GM12874 (cell line): ENCODE results near the gene TMC2.

Source experiments
- TF ChIP-seq, protein P1 (sequence below): IDR thresholded peaks from 2 replicates; pipeline ENCODE4 v1.5.1; 2011; ENCODE audit warnings: low read depth, mild to moderate bottlenecking, control low read depth, low read length, moderate library complexity; ENCODE audit not compliant: insufficient read depth

The TMC2 gene

DNA sequence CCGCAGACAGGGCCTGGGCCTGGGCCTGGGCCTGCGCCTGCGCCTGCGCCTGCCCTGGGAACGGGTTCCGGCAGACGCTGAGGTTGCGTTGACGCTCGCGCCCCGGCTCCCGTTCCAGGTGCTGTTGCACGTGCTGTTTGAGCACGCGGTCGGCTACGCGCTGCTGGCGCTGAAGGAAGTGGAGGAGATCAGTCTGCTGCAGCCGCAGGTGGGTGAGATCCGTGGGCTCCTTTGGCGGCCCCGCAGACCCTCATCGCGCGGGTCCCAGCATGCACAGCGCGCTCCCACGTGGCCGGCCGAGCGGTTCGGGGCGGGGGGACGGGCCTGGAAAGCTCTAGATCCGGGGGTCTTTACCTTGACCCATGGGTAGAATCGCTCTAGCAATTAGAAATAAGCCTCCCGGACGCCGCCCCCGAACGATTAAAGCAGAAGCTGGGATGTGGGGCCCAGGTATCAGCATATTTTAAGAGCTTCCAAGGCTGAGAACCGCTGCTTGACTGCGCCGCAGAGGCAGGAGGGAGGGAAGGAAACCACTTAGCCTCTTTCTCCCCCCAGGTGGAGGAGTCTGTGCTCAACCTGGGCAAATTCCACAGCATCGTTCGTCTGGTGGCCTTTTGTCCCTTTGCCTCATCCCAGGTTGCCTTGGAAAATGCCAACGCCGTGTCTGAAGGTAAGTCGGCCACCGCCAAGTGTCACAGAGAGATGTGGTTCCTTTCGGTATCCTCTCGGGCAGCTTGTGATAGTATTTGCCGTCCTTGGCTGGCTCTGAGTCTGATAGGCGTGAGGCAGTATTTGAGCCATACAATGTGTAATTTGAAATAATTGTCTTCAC, 116.6 kb downstream of the TMC2 start:
- TF ChIP-seq, protein P1, sequence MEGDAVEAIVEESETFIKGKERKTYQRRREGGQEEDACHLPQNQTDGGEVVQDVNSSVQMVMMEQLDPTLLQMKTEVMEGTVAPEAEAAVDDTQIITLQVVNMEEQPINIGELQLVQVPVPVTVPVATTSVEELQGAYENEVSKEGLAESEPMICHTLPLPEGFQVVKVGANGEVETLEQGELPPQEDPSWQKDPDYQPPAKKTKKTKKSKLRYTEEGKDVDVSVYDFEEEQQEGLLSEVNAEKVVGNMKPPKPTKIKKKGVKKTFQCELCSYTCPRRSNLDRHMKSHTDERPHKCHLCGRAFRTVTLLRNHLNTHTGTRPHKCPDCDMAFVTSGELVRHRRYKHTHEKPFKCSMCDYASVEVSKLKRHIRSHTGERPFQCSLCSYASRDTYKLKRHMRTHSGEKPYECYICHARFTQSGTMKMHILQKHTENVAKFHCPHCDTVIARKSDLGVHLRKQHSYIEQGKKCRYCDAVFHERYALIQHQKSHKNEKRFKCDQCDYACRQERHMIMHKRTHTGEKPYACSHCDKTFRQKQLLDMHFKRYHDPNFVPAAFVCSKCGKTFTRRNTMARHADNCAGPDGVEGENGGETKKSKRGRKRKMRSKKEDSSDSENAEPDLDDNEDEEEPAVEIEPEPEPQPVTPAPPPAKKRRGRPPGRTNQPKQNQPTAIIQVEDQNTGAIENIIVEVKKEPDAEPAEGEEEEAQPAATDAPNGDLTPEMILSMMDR, result no peak

DNA sequence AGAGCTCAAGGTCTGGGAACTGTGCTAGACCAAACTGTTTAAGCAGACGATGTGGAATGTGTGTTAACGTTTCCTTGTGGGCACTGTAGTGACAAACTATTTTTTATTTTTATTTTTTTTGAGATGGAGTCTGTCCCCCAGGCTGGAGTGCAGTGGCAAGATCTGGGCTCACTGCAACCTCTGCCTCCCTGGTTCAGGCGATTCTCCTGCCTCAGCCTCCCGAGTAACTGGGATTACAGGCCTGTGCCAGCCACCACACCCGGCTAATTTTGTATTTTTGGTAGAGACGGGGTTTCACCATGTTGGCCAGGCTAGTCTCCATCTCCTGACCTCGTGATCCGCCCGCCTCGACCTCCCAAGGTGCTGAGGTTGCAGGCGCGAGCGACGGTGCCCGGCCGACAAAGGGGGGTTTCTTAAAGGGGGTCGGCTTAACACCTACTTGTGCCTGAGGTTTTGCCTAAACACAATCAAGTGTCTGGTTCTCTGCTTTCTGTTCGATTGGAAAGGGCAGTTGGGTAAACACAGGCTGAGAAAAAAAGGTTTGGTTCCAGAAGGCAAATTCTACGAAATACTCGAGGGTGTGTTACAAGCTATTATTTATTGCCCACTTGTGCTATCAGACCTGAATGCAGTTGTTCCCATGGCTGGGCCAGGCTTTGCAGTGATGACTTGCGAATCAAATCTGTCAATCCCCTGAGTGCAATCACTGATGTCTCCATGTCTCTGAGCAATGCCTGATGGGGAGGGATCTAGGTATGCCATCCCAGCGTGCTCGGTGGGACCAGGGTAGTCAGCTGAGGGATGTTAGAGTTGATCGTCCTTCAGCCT, 117.4 kb downstream of the TMC2 start:
- TF ChIP-seq, protein P1, result no peak

DNA sequence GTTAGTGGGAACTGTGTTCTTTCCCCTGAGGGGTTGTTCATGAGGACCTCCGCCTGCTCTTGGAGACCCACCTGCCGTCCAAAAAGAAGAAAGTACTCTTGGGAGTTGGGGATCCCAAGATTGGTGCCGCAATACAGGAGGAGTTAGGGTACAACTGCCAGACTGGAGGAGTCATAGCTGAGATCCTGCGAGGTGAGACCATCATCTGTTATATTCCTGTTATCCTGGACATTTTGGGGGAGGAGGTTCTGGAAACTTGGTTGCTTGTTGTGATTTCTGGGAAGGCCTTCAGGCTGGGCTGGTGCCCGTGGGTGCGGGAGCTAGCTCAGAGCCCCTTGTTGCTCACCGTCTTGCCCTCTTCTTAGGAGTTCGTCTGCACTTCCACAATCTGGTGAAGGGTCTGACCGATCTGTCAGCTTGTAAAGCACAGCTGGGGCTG, 118.0 kb downstream of the TMC2 start:
- TF ChIP-seq, protein P1, result no peak

DNA sequence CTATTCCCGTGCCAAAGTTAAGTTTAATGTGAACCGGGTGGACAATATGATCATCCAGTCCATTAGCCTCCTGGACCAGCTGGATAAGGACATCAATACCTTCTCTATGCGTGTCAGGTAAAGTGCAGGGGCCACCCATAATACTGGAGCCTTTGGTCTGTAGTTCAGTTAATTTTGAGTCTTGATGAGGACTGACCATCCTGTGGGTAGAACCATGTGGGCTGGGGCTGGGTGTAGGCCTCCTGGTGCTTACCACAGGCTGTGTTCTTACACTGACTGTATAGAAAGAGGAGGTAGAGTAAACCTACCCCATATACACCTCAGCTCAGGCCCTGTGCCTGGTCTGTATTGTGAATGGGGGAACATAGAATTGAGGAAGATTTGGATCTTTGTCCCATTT, 118.5 kb downstream of the TMC2 start:
- TF ChIP-seq, protein P1, result no peak

DNA sequence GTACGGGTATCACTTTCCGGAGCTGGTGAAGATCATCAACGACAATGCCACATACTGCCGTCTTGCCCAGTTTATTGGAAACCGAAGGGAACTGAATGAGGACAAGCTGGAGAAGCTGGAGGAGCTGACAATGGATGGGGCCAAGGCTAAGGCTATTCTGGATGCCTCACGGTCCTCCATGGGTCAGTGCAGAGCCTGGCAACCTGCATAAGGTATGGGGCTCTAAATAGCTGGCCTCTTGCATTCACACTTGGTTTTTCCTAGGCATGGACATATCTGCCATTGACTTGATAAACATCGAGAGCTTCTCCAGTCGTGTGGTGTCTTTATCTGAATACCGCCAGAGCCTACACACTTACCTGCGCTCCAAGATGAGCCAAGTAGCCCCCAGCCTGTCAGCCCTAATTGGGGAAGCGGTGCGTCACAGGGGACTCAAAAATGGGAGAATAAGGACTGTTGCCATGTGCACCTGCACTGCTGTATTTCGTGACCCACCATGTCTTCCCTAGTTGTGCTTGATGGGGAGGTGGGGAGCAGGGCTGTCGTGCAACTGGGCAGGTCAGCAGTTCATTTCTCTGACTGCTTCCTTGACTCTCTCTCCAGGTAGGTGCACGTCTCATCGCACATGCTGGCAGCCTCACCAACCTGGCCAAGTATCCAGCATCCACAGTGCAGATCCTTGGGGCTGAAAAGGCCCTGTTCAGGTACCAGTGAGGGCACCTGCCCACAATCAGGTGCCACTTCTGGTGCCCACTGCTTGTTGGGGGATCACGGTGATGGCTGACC, 119.2 kb downstream of the TMC2 start:
- TF ChIP-seq, protein P1, result no peak

DNA sequence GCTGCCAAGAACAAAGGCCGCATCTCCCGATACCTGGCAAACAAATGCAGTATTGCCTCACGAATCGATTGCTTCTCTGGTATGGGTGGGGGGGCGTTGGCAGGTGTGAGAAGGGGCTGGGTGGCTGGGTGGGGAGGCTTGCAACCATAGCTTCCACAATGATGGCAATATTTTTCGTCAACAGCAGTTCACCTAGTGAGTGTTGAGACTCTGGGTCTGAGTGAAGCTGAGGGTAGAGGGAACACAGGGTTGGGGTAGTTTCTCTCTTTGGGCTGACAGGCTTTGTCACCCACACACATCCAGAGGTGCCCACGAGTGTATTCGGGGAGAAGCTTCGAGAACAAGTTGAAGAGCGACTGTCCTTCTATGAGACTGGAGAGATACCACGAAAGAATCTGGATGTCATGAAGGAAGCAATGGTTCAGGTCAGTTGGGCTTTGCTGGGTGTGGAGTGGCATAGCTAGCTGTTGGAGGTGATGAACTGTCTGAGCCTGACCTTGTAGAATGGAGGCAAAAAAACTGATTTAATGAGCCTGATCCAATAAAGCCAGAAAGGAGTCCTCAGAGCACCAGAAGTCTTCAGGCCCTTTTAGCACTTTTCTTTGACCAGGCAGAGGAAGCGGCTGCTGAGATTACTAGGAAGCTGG, 120.2 kb downstream of the TMC2 start:
- TF ChIP-seq, protein P1, result no peak
